CD4-positive, alpha-beta T cell (primary cell): ENCODE measurements around the gene ACLY. TPM values are rescaled to one million over a fixed set of nuclear protein-coding genes. Genes with fewer than 3 reads are reported as not detected.
"Not testable (repeated sequence)": the region's sequence is repeated elsewhere in the genome, so short reads cannot be mapped to it uniquely, and the experiment has no call there.

Source experiments
- ATAC-seq: fragments of 200-7000 bp; cut with Tn5 transposase; one replicate; pipeline ENCODE4 v1.10.0; 2022; ENCODE audit warnings: mild to moderate bottlenecking; ENCODE audit not compliant: poor library complexity
- CTCF ChIA-PET: fragments of 350-600 bp; sonication (Branson Sonifier 250); formaldehyde crosslinking; loops from one replicate; lab custom pipeline; 2021; ENCODE audit warnings: antibody characterized with exemption, inconsistent platforms; lab: Charles Lee
- POLR2A ChIA-PET: fragments of 350-600 bp; sonication (Branson Sonifier 250); formaldehyde crosslinking; loops from one replicate; lab custom pipeline; 2021; ENCODE audit warnings: antibody characterized with exemption, inconsistent platforms; lab: Charles Lee
- DNase-seq, 14 experiments: peaks; one replicate each; pipeline ENCODE4 v3.0.0-alpha.2; 2013 to 2020; ENCODE audit warnings: mixed read lengths in 2 of 14
- H3K27ac ChIP-seq, 2 donors: one replicate each; pipeline versions ENCODE4 v1.5.1 to v1.7.0; 2013; ENCODE audit warnings: low read length in 2 of 2, low read depth in 1 of 2, mild to moderate bottlenecking in 1 of 2
- H3K27me3 ChIP-seq, 2 experiments: 1 replicate in 1 of 2; 2 replicates in 1 of 2; pipeline versions ENCODE4 v1.6.1 to v1.7.0; 2013; ENCODE audit warnings: low read length in 2 of 2, control low read depth in 1 of 2, mild to moderate bottlenecking in 1 of 2, moderate library complexity in 1 of 2; ENCODE audit not compliant: insufficient read depth in 2 of 2, control insufficient read depth in 1 of 2
- H3K36me3 ChIP-seq: one replicate; pipeline ENCODE4 v1.6.1; 2013; ENCODE audit warnings: low read length, control low read depth; ENCODE audit not compliant: insufficient read depth
- H3K4me1 ChIP-seq: one replicate; pipeline ENCODE4 v1.6.1; 2013; ENCODE audit warnings: low read length, control low read depth; ENCODE audit not compliant: insufficient read depth
- H3K4me3 ChIP-seq: one replicate; pipeline ENCODE4 v1.5.1; 2013; ENCODE audit warnings: mild to moderate bottlenecking, low read length, moderate library complexity
- H3K9me3 ChIP-seq, 2 experiments: 1 replicate in 1 of 2; 2 replicates in 1 of 2; pipeline versions ENCODE4 v1.6.1 to v1.7.0; 2013; ENCODE audit warnings: low read length in 2 of 2, mild to moderate bottlenecking in 2 of 2, control low read depth in 1 of 2, moderate library complexity in 1 of 2; ENCODE audit not compliant: control insufficient read depth in 1 of 2, insufficient read depth in 1 of 2
- H3K27ac Mint-ChIP-seq: one replicate; pipeline ENCODE4 v1.8.0; 2020; ENCODE audit warnings: mixed read lengths
- H3K27me3 Mint-ChIP-seq: one replicate; pipeline ENCODE4 v1.8.0; 2021; ENCODE audit warnings: mixed read lengths
- H3K36me3 Mint-ChIP-seq: one replicate; pipeline ENCODE4 v1.8.0; 2021; ENCODE audit warnings: low read depth, mixed read lengths
- H3K4me1 Mint-ChIP-seq: one replicate; pipeline ENCODE4 v1.8.0; 2021; ENCODE audit warnings: low read depth, mixed read lengths
- H3K4me3 Mint-ChIP-seq: one replicate; pipeline ENCODE4 v1.8.0; 2020; ENCODE audit warnings: mild to moderate bottlenecking, mixed read lengths
- H3K9me3 Mint-ChIP-seq: one replicate; pipeline ENCODE4 v1.8.0; 2020; ENCODE audit warnings: mixed read lengths
- intact Hi-C, 2 experiments: fragments of 100-400 bp; cut with DNase I in 1 of 2; cut with micrococcal nuclease in 1 of 2; formaldehyde crosslinking; loops; one replicate each; pipeline versions ENCODE4 v1.15.1 to v1.9.0; 2023 to 2025; cut with DNase I, micrococcal nuclease
- total RNA-seq, 174 experiments: library from RNA in 2 of 174; stranded (reverse) in 2 of 174; gene quantifications; one replicate each; pipeline ENCODE4 v1.2.3 and lab custom pipeline; 2021 to 2026
- TF ChIP-seq, protein P1 (sequence below): fragments of 200-600 bp; IDR thresholded peaks from one replicate; pipeline ENCODE4 v1.8.0; 2022; ENCODE audit warnings: antibody characterized with exemption, mild to moderate bottlenecking

The ACLY gene
- total RNA-seq, 2 experiments from 2014 or later = 25.9 to 28.3 TPM

DNA sequence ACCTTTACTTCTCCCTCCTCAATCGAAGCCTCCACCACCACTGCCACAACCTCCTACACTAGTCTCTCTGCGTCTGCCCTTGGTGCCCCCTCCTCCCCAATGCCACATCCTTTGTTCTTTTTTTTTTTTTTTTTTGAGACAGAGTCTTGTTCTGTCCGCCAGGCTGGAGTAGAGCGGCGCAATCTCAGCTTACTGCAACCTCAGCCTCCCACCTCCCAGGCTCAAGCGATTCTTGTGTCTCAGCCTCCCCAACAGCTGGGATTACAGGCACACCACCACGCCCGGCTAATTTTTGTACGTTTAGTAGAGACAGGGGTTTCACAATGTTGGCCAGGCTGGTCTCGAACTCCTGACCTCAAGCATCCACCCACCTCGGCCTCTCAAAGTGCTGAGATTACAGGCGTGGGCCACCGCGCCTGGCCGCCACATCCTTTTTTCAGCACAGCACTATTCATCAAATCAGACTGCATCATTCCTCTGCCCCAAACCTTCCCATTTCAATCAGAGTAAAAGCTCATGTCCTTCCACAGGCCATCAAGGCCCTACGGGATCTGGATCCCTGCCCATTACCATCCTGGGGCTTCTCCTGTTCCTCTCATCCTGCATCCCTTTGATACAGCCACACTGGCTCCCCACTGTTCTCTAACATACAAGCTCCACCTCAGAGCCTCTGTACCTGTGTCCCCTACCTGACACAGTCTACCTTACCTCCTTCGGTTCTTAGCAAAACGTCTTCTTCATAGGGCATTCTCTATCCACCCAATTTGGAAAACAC lies 55.5 kb downstream of the ACLY start:
- Histone ChIP-seq H3K9me3 (no peaks in the 10 kb centered on the region), H3K36me3 (peaks cover 8% of the 10 kb centered on the region), H3K27ac (no peak overlapping the region), H3K27me3 (no peaks in the 10 kb centered on the region), H3K4me1 (peaks cover 48% of the 10 kb centered on the region), H3K4me3 (peak overlapping the region; percentile 95)
- POLR2A ChIA-PET = interaction anchor here (1.4 to 3.8 kb wide), 4 partner anchors 52 to 174 kb away, joined by 5 to 20 read pairs (median 12); partner anchors contain the start of genes ACLY, EIF1 and P3H4
- Mint-ChIP-seq H3K4me3 (no peak overlapping the region), H3K27me3 (no peaks in the 10 kb centered on the region), H3K27ac (no peak overlapping the region), H3K9me3 (no peaks in the 10 kb centered on the region), H3K4me1 (peaks cover 30% of the 10 kb centered on the region), H3K36me3 (peaks cover 12% of the 10 kb centered on the region)
- DNase-seq = peak in 8 of 14 experiments; percentile 2 to 60 (median 22)
- TF ChIP-seq, protein P1, sequence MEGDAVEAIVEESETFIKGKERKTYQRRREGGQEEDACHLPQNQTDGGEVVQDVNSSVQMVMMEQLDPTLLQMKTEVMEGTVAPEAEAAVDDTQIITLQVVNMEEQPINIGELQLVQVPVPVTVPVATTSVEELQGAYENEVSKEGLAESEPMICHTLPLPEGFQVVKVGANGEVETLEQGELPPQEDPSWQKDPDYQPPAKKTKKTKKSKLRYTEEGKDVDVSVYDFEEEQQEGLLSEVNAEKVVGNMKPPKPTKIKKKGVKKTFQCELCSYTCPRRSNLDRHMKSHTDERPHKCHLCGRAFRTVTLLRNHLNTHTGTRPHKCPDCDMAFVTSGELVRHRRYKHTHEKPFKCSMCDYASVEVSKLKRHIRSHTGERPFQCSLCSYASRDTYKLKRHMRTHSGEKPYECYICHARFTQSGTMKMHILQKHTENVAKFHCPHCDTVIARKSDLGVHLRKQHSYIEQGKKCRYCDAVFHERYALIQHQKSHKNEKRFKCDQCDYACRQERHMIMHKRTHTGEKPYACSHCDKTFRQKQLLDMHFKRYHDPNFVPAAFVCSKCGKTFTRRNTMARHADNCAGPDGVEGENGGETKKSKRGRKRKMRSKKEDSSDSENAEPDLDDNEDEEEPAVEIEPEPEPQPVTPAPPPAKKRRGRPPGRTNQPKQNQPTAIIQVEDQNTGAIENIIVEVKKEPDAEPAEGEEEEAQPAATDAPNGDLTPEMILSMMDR = no peak
- CTCF ChIA-PET = interaction anchor here (3.0 kb wide), 1 partner anchor 52 kb away, joined by 15 read pairs; the partner anchor contains the start of gene P3H4
- intact Hi-C loops = no loop called here
- peak; percentile 27 for ATAC-seq

DNA sequence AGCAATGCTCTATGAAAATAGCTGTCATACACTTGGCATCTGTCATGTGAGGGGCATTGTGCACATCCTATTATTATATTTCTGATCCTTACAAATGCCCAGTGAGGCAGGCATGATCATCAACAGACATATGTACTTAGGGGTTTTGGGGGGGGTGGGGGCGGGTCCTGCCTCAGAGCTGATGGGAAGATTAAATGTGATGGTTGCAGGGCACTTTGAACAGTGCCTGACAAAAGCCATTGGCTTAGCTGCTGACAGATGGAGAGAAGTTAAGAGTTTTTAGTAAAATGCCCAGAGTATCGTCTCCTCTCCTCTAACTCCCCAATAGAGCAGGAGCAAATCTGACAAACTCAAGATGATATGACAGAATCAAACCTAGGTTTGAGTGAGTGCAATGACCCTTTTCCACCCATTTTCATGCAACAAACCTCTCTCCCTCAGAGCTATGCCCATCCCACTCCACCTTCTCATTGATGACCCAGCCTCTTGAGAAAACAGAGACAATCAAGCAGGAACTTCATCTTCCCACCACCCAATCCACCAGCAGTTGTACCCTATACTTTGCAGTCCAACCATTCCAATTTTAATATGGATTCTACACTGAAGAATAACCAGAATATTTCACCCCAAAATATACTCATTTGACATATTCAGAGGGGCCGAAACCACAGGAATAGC lies 58.4 kb downstream of the ACLY start:
- Histone ChIP-seq H3K27ac (no peak overlapping the region), H3K4me3 (no peak overlapping the region), H3K9me3 (no peaks in the 10 kb centered on the region), H3K27me3 (no peaks in the 10 kb centered on the region), H3K4me1 (peaks cover 49% of the 10 kb centered on the region), H3K36me3 (no peaks in the 10 kb centered on the region)
- no peak overlapping the region for H3K27ac Mint-ChIP-seq
- peaks cover 30% of the 10 kb centered on the region for H3K4me1 Mint-ChIP-seq
- H3K36me3 Mint-ChIP-seq = peaks cover 7% of the 10 kb centered on the region
- ATAC-seq (no peak), DNase-seq (no peak)
- H3K9me3 Mint-ChIP-seq = no peaks in the 10 kb centered on the region
- no peaks in the 10 kb centered on the region for H3K27me3 Mint-ChIP-seq
- TF ChIP-seq, protein P1 = no peak
- ChIA-PET POLR2A (no interaction called here), CTCF (interaction anchor here (0.6 kb wide), 1 partner anchor 1155 kb away, joined by 3 read pairs; no protein-coding TSS in a partner anchor)
- peak overlapping the region; percentile 55 for H3K4me3 Mint-ChIP-seq
- intact Hi-C loops = no loop called here

DNA sequence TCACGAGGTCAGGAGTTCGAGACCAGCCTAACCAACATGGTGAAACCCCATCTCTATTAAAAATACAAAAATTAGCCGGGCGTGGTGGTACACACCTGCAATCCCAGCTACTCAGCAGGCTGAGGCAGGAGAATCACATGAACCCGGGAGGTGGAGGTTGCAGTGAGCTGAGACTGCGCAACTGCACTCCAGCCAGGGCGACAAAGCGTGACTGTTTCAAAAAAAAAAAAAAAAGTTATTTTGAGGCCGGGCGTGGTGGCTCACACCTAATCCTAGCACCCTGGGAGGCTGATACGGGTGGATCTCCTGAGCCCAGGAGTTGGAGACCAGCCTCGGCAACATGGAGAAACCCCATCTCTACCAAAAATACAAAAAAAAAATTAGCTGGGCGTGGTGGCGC lies 67.4 kb downstream of the ACLY start:
- ATAC-seq, H3K9me3 ChIP-seq, CTCF ChIA-PET, intact Hi-C loops, H3K4me1 ChIP-seq, H3K4me3 ChIP-seq, DNase-seq, H3K27ac ChIP-seq, H3K27me3 ChIP-seq, H3K27ac Mint-ChIP-seq, H3K27me3 Mint-ChIP-seq, POLR2A ChIA-PET, H3K4me3 Mint-ChIP-seq, H3K9me3 Mint-ChIP-seq: not testable (repeated sequence)
- Mint-ChIP-seq H3K36me3 (peaks cover 69% of the 10 kb centered on the region), H3K4me1 (peaks cover 44% of the 10 kb centered on the region)
- H3K36me3 ChIP-seq = peaks cover 28% of the 10 kb centered on the region
